A549 (cell line): ENCODE measurements around the gene SORCS2. TPM values are rescaled to one million over a fixed set of nuclear protein-coding genes. Genes with fewer than 3 reads are reported as not detected.

Experiments used
- ATAC-seq, 2 experiments: fragments of 200-7000 bp in 1 of 2; fragments of >200 bp in 1 of 2; cut with Nextera tagmentation in 1 of 2; cut with Tn5 transposase in 1 of 2; 3 replicates each; pipeline versions ENCODE4 v1.8.0 to v1.9.1; 2018 to 2020; ENCODE audit warnings: mild to moderate bottlenecking in 1 of 2, moderate library complexity in 1 of 2
- CTCF ChIA-PET: fragments of 300-600 bp; sonication (Branson Sonifier 250); formaldehyde crosslinking; extraction: SDS; loops from one replicate; lab custom pipeline; 2021; ENCODE audit warnings: antibody characterized with exemption, inconsistent platforms; lab: Yijun Ruan, JAX
- POLR2A ChIA-PET: fragments of 350-600 bp; formaldehyde crosslinking; extraction: SDS; loops from one replicate; lab custom pipeline; 2021; ENCODE audit warnings: antibody characterized with exemption, inconsistent platforms; lab: Yijun Ruan, JAX
- DNase-seq, 2 experiments: peaks; one replicate each; pipeline versions ENCODE4 v3.0.0 to v3.0.0-alpha.2; 2011 to 2016; ENCODE audit warnings: low read depth in 1 of 2, low spot score in 1 of 2
- FAIRE-seq: peaks from 2 replicates; lab custom pipeline; 2011; peaks lifted over from hg19 to GRCh38; lab: Jason Lieb, UNC
- H3K27ac ChIP-seq, 2 experiments: fragments of >200 bp; sonication (Bioruptor Twin); formaldehyde crosslinking; 3 replicates each; pipeline ENCODE4 v1.5.1; 2016 to 2017
- H3K4me1 ChIP-seq: fragments of >200 bp; sonication (Bioruptor Twin); formaldehyde crosslinking; 3 replicates; pipeline ENCODE4 v1.6.1; 2016
- H3K4me2 ChIP-seq: fragments of >200 bp; sonication (Bioruptor Twin); formaldehyde crosslinking; 3 replicates; pipeline ENCODE4 v1.6.1; 2016
- H3K4me3 ChIP-seq: fragments of >200 bp; sonication (Bioruptor Twin); formaldehyde crosslinking; 3 replicates; pipeline ENCODE4 v1.5.1; 2016
- H3K9me3 ChIP-seq: fragments of >200 bp; sonication (Bioruptor Twin); formaldehyde crosslinking; 3 replicates; pipeline ENCODE4 v1.6.1; 2016
- CBX8 ChIP-seq: fragments of 200-600 bp; sonication (generic); IDR thresholded peaks from 2 replicates; pipeline ENCODE4 v1.6.1; 2016
- CEBPB ChIP-seq, 2 experiments: fragments of >200 bp in 1 of 2; sonication (Bioruptor Twin) in 1 of 2; formaldehyde crosslinking in 1 of 2; IDR thresholded peaks; 2 replicates each; pipeline ENCODE4 v1.6.1; 2012 to 2016
- CHD4 ChIP-seq: fragments of 200-600 bp; sonication (generic); IDR thresholded peaks from 2 replicates; pipeline ENCODE4 v1.6.1; 2016; ENCODE audit warnings: antibody characterized with exemption, mild to moderate bottlenecking, borderline replicate concordance
- EHMT2 ChIP-seq: fragments of 200-600 bp; sonication (generic); IDR thresholded peaks from 2 replicates; pipeline ENCODE4 v1.6.1; 2016; ENCODE audit warnings: antibody characterized with exemption, low read depth, mild to moderate bottlenecking, moderate library complexity
- ELK1 ChIP-seq: fragments of 150-350 bp; IDR thresholded peaks from 2 replicates; pipeline ENCODE4 v1.6.1; 2014; ENCODE audit warnings: low read depth, mild to moderate bottlenecking, low read length
- ESRRA ChIP-seq: fragments of 150-350 bp; IDR thresholded peaks from 2 replicates; pipeline ENCODE4 v1.6.1; 2014; ENCODE audit warnings: mild to moderate bottlenecking, low read length, borderline replicate concordance
- FOXS1 ChIP-seq: fragments of 250-450 bp; sonication (Bioruptor Pico); IDR thresholded peaks from 2 replicates; pipeline ENCODE4 v1.5.0; 2020; ENCODE audit warnings: mild to moderate bottlenecking, moderate library complexity
- GATA3 ChIP-seq: IDR thresholded peaks from 2 replicates; pipeline ENCODE4 v1.6.1; 2012; ENCODE audit warnings: borderline replicate concordance
- HES2 ChIP-seq: fragments of >200 bp; sonication (Bioruptor Twin); formaldehyde crosslinking; IDR thresholded peaks from 2 replicates; pipeline ENCODE4 v1.6.1; 2016
- HEYL ChIP-seq: fragments of 250-450 bp; sonication (Bioruptor Pico); IDR thresholded peaks from 2 replicates; pipeline ENCODE4 v1.8.0; 2021; ENCODE audit warnings: mild to moderate bottlenecking, moderate library complexity
- HOXA7 ChIP-seq: fragments of 250-450 bp; sonication (Bioruptor Pico); IDR thresholded peaks from 2 replicates; pipeline ENCODE4 v1.5.0; 2020; ENCODE audit warnings: mild to moderate bottlenecking, moderate library complexity
- HOXB5 ChIP-seq: fragments of 250-450 bp; sonication (Bioruptor Pico); IDR thresholded peaks from 2 replicates; pipeline ENCODE4 v1.5.0; 2020; ENCODE audit warnings: mild to moderate bottlenecking, moderate library complexity
- JUNB ChIP-seq: fragments of >200 bp; sonication (Bioruptor Twin); formaldehyde crosslinking; IDR thresholded peaks from 2 replicates; pipeline ENCODE4 v1.6.1; 2016
- MAFK ChIP-seq: fragments of 450-650 bp; IDR thresholded peaks from 2 replicates; pipeline ENCODE4 v1.6.1; 2014; ENCODE audit not compliant: partially characterized antibody
- MYC ChIP-seq: IDR thresholded peaks from 2 replicates; pipeline ENCODE4 v1.6.1; 2012; ENCODE audit warnings: mild to moderate bottlenecking, inconsistent platforms, low read length, improper control_type of control experiment, borderline replicate concordance
- NFE2L2 ChIP-seq: fragments of 150-350 bp; conservative IDR thresholded peaks from 2 replicates; pipeline ENCODE4 v1.6.1; 2014; ENCODE audit warnings: low read length
- NPAS2 ChIP-seq: fragments of 250-450 bp; sonication (Bioruptor Pico); IDR thresholded peaks from 2 replicates; pipeline ENCODE4 v1.8.0; 2022; ENCODE audit warnings: mild to moderate bottlenecking, moderate library complexity, borderline replicate concordance
- NR3C1 ChIP-seq: fragments of >200 bp; sonication (Bioruptor Twin); formaldehyde crosslinking; IDR thresholded peaks from 3 replicates; pipeline ENCODE4 v1.6.1; 2017
- PBX3 ChIP-seq: IDR thresholded peaks from 2 replicates; pipeline ENCODE4 v1.6.1; 2012
- POLR2A ChIP-seq: IDR thresholded peaks from 2 replicates; pipeline ENCODE4 v1.6.1; 2012; ENCODE audit warnings: mild to moderate bottlenecking, low read length
- RAD21 ChIP-seq, 2 experiments: fragments of >200 bp in 1 of 2; sonication (Bioruptor Twin) in 1 of 2; formaldehyde crosslinking in 1 of 2; IDR thresholded peaks in 1 of 2; conservative IDR thresholded peaks in 1 of 2; 2 replicates in 1 of 2; 3 replicates in 1 of 2; pipeline ENCODE4 v1.6.1; 2012 to 2018; ENCODE audit warnings: inconsistent platforms in 1 of 2
- RARB ChIP-seq: fragments of 250-450 bp; sonication (Bioruptor Pico); IDR thresholded peaks from 2 replicates; pipeline ENCODE4 v1.8.0; 2021; ENCODE audit warnings: mild to moderate bottlenecking, moderate library complexity
- RNF2 ChIP-seq: fragments of 200-600 bp; sonication (generic); IDR thresholded peaks from 2 replicates; pipeline ENCODE4 v1.6.1; 2016; ENCODE audit warnings: low read depth, mild to moderate bottlenecking, antibody characterized with exemption, moderate library complexity, borderline replicate concordance
- SREBF2 ChIP-seq: fragments of 450-650 bp; IDR thresholded peaks from 2 replicates; pipeline ENCODE4 v1.6.1; 2014; ENCODE audit warnings: mild to moderate bottlenecking, moderate library complexity
- ZFP36 ChIP-seq: fragments of 450-650 bp; IDR thresholded peaks from 2 replicates; pipeline ENCODE4 v1.6.1; 2014; ENCODE audit warnings: borderline replicate concordance; ENCODE audit not compliant: partially characterized antibody
- ZSCAN20 ChIP-seq: fragments of 250-450 bp; sonication (Bioruptor Pico); IDR thresholded peaks from 2 replicates; pipeline ENCODE4 v1.8.0; 2022; ENCODE audit warnings: mild to moderate bottlenecking, moderate library complexity
- WGBS: methylation state at CpG from one replicate; pipeline ENCODE4 v1.1.6; 2017; ENCODE audit errors: missing lambda C conversion rate; 5-methylcytosine and 5-hydroxymethylcytosine counted together
- polyA plus RNA-seq, 4 experiments: library from polyadenylated mRNA; depleted of rRNA in 3 of 4; stranded (reverse); fragments of >200 nt; fragmentation: RNase III in 1 of 4; extraction: RNeasy Plus Mini Kit Qiagen cat#74134 plus additional on column Dnase treatment in 1 of 4; gene quantifications; 2 replicates in 3 of 4; 3 replicates in 1 of 4; pipeline ENCODE4 v1.2.3, GENCODE V29; 2011 to 2017
- TF ChIP-seq, protein P1 (sequence below): IDR thresholded peaks from 2 replicates; pipeline ENCODE4 v1.6.1; 2012; ENCODE audit warnings: low read depth, borderline replicate concordance
- TF ChIP-seq, protein P2 (sequence below): IDR thresholded peaks from 2 replicates; pipeline ENCODE4 v1.6.1; 2012

Gene SORCS2
- polyA plus RNA-seq, 2 of the 4 experiments (the other 2 are of a cell fraction), result 1.4 to 4.6 TPM

DNA sequence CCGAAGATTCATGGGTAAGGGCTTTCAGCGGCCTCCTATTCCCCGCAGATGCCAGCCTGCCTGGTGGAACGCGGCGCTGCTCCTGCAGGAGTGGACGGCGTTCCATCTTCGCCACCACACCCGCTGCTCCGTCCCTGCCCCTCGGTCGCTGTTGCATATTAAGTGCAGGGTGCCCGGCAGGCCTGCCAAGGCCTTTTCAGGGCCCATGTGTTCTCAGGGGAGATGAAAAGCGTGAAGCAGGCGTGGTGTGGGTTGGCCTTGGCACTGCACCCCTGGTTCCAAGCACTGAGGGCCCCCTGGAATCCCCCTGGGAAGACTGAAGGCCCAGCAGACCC, 52.0 kb downstream of the SORCS2 start:
- Histone ChIP-seq H3K4me3 (no peak overlapping the region), H3K9me3 (no peaks in the 10 kb centered on the region; the same call in 2 of the 3 replicates), H3K27ac (no peak overlapping the region), H3K4me2 (no peak overlapping the region), H3K4me1 (no peaks in the 10 kb centered on the region)
- DNase-seq, result no peak
- 83% methylated on average over 16 of the region's 16 CpGs for WGBS
- no peak for FAIRE-seq
- TF ChIP-seq, protein P1, sequence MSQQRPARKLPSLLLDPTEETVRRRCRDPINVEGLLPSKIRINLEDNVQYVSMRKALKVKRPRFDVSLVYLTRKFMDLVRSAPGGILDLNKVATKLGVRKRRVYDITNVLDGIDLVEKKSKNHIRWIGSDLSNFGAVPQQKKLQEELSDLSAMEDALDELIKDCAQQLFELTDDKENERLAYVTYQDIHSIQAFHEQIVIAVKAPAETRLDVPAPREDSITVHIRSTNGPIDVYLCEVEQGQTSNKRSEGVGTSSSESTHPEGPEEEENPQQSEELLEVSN, result no peak
- TF ChIP-seq NPAS2, result no peak
- no peak for TF ChIP-seq CEBPB (IDR thresholded peaks at IDR 0.05)
- TF ChIP-seq MYC, result no peak
- TF ChIP-seq, protein P2, sequence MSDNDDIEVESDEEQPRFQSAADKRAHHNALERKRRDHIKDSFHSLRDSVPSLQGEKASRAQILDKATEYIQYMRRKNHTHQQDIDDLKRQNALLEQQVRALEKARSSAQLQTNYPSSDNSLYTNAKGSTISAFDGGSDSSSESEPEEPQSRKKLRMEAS, result no peak
- no peak for TF ChIP-seq ELK1
- no peak for TF ChIP-seq FOXS1 (CRISPR knock-in tag)
- TF ChIP-seq JUNB, result no peak
- TF ChIP-seq HEYL (CRISPR knock-in tag), result no peak
- TF ChIP-seq RARB (CRISPR knock-in tag), result no peak
- TF ChIP-seq HOXA7, result no peak
- no peak for TF ChIP-seq EHMT2
- no peak for TF ChIP-seq PBX3
- no peak for TF ChIP-seq GATA3
- TF ChIP-seq SREBF2, result no peak
- TF ChIP-seq MAFK, result no peak
- TF ChIP-seq HOXB5 (CRISPR knock-in tag), result no peak
- no peak for TF ChIP-seq POLR2A
- no peak for TF ChIP-seq CHD4
- CTCF ChIA-PET, result no interaction called here
- no peak for ATAC-seq
- POLR2A ChIA-PET, result no interaction called here

GRCh38 chr4:7244751-7245320, 52.5 kb downstream of the SORCS2 start:
- CTCF ChIA-PET, result no interaction called here
- WGBS, result 79% methylated on average over 6 of the region's 12 CpGs
- DNase-seq, result no peak
- H3K4me2 ChIP-seq, result no peak overlapping the region
- ATAC-seq, result no peak
- no peaks in the 10 kb centered on the region; the same call in 2 of the 3 replicates for H3K9me3 ChIP-seq
- no peak for TF ChIP-seq HEYL (CRISPR knock-in tag)
- TF ChIP-seq CHD4, result no peak
- TF ChIP-seq GATA3, result no peak
- TF ChIP-seq NFE2L2, result no peak
- no peak for TF ChIP-seq HES2
- TF ChIP-seq JUNB, result no peak
- no peak for TF ChIP-seq NR3C1
- TF ChIP-seq RNF2, result no peak
- TF ChIP-seq RAD21 (conservative IDR thresholded peaks at IDR 0.05 in 1 of 2, IDR thresholded peaks at IDR 0.05 in 1 of 2), result no peak
- no peak for TF ChIP-seq ZFP36
- no peak for TF ChIP-seq FOXS1 (CRISPR knock-in tag)
- TF ChIP-seq ZSCAN20 (CRISPR knock-in tag), result no peak
- no peak for TF ChIP-seq CBX8
- TF ChIP-seq NPAS2, result no peak
- no peak for TF ChIP-seq ESRRA
- H3K4me3 ChIP-seq, result no peak overlapping the region
- H3K27ac ChIP-seq, result no peak overlapping the region
- no peak for FAIRE-seq
- no peaks in the 10 kb centered on the region for H3K4me1 ChIP-seq
- POLR2A ChIA-PET, result no interaction called here
